8988T (cell line): ENCODE data around the gene SERPIND1.
A peak's percentile ranks its signal among the peaks of the same experiment; 100 is the strongest.
"Not testable (repeated sequence)": the region's sequence is repeated elsewhere in the genome, so short reads cannot be mapped to it uniquely, and the experiment has no call there.

ENCODE experiments used
- DNase-seq: peaks from one replicate; pipeline ENCODE4 v3.0.0; 2011

SERPIND1 gene

DNA sequence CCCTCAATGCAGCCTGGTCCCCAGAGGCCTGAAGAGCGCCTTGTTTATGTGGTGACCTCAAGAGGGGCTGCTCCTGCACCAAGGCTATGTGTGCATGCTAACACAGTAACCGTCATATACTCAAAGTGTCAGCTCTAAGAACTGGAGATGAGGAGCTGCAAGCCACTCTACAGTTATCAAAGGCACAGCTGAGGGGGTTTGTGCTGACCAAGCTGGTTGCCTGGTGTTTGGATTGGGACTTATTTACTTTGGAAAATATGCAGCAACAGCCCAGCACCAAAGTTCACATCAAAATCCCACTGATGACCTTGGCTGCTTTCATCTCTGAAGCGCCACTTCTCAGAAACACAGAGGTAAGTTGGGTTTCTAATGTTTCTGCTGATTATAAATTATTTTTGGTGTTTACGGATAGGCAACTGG, at the start of gene SERPIND1:
SERPIND1 (plus strand) TSS at position 321 of the 420 bp plus-strand sequence. CDS start 5,200 bp downstream, outside the sequence.
- no peak for DNase-seq

DNA sequence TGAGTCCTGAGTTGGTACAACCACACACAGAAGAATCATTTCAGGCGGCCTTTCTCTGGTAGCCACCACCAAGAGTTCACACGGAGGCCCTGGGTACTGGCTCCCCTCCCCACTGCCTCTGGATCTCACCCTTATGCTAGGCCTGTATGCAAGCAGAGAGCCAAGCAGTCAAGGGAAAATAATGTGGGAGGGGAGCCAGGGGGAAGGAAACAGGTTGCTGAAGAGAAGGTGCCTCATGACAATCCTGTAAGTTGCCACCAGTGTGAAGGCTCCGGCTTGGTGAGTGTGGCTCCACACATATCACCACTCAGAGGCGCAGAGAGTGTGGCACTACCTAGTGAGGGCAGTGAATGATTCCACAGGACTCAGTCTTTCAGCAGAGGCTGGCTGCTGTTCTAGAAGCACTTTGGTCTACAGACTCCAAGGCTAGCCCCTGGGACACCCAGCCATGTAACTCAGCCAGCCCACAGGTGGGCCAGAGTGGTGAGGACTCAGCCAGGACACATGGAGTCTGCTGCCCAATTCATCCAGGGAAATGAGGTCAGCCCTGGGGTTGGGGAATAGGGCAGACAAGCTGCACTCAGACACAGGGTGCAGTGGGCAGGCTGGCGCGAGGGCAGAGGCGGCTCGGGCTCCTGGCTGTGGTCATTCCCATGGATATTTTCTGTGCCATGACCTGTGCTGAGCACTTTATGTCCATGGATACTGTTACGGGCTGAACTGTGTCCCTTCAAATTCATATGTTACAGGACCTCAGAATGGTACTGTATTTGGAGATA, 49.0 kb upstream of the SERPIND1 start:
- no peak for DNase-seq

DNA sequence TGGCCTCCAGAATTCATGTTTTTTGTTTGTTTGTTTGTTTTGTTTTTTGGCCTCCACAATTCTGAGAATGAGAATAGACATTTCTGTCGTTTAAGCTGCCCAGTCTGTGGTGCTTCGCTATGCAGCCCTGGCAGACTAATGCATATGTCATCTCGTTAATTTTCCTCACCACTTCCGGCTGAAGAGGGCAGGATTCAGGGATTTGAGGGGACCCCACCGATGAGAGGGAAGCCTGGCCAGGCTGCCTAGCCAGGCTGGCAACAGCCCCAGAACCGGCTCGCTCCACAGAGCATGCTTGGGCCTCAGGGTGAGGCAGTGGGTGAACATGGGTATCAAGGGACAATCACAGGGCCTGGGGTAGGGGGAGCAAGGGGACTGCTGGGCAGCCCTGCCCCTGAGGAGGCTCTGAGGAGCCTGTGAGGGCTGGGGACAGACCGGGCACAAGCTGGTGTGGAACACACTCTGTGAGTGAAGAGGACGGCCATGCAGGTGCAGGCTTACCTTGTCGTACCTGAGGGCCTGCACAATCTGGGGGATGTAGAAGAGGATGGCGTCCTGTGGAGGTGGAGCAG, 47.8 kb upstream of the SERPIND1 start:
- no peak for DNase-seq

DNA sequence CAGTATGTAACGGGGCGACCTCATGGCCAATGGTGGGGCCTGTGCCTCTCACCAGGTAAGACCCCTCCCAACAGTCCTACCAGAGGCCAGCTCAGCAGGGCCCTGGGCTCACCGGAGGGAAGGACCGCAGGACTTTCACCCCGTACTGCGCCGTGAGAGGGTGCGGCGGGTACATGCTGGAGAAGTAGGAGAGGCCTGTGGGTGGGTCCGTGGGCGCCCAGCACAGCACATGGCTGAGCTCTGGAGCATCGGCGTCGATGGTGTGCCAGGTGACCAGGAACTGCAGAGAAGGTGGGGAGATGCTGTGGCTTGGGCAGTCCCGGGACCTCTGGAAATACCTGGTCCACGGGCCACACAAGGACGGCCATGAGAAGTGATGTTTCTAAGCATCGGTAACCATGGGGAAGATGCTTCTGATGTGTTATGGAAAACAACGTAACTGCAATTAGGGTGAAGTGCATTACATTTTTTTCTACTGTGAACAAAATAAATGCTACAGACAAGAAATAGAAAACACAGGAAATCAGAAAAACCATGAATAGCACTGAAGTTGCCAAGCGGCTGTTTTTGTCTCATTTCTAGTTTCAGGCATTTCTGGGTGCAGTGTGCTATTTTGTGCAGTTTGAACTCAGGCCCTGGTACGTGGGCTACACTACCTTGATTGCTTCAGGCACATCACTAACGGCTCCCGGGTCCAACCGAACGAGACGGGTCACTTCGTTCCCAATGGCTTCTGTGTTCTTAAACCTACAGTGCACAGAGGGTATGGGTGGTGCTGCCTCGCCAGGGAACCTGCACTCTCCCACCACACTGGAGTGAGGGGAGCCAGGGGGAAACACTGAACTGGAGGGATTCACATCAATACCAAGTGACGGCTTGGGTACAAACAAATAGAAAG, 46.5 kb upstream of the SERPIND1 start:
- DNase-seq = no peak

DNA sequence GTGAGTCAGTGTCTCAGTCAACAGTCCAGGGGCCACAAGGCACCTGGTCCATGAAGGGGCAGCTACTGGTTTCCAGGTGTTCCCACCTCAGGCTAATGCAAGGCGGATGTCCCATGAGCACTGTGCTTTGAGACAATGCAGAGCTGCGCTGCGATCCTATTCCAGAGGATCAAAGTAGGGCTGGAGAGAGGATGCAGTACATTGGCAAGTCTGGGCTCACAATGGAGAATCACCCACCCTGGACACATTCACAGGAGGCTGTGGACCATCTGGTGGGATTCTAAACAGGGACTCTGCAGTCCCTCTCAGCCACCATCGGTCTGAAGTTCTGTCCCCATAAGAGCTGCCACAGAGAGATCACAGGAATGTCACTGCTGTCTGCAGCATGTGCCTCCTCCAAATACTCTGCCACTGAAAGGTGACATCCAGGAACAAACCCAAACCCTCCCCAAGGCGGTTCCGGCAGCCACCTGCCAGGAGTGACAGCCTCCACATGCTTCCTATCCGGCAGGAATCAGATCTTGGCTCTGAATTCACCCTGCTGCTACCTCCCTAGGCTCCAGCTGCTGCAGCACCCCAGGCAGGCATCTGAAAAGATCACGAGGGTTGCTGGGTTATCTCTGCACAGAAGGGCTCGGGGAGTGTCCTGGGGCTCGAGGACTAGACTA, 45.3 kb upstream of the SERPIND1 start:
- no peak for DNase-seq

GRCh38 chr22:20729194-20729593, 44.7 kb upstream of the SERPIND1 start:
- no peak for DNase-seq

GRCh38 chr22:20732431-20732830, 41.5 kb upstream of the SERPIND1 start:
- not testable (repeated sequence) for DNase-seq

DNA sequence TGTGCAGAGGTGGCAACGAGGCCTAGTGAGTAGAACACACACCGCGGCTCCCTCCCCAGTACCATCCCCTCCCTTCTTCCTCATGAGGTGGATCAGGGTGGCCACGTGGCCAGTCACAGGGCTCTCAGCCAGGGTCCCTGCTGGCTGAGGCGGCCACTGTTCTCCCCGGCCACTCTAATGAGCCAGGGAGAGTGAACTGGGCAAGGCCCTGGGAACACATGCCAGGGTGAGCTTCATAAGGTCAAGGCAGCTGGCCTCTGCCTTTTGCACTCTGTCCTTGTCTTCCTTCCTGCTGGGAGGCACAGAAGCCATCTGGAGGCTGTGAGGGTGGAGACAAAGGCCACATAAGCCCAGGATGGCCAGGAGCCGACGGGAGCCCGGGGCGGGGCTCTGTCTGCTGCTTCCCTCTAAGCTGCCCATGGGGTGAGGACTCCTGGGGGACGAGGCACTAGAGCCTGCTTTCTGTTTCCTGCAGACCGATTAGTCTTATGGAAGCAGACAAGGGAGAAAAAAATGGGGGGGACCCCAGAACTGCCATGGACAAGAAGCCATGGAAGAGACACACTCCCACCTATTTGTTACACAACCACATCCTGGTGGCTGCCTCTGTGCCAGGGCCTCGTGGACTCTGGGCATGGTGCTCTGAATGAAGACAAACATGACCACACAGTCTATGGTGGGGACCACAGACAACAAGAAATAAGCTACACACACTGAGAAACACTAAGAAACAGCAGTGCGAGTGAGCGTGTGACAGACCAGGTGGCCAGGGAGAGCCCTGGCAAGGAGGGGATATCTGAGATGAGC, 38.4 kb upstream of the SERPIND1 start:
- DNase-seq = not testable (repeated sequence)

- not testable (repeated sequence) for DNase-seq
Observed at GRCh38 chr22:20736891-20737290, 37.0 kb upstream of the SERPIND1 start.

DNA sequence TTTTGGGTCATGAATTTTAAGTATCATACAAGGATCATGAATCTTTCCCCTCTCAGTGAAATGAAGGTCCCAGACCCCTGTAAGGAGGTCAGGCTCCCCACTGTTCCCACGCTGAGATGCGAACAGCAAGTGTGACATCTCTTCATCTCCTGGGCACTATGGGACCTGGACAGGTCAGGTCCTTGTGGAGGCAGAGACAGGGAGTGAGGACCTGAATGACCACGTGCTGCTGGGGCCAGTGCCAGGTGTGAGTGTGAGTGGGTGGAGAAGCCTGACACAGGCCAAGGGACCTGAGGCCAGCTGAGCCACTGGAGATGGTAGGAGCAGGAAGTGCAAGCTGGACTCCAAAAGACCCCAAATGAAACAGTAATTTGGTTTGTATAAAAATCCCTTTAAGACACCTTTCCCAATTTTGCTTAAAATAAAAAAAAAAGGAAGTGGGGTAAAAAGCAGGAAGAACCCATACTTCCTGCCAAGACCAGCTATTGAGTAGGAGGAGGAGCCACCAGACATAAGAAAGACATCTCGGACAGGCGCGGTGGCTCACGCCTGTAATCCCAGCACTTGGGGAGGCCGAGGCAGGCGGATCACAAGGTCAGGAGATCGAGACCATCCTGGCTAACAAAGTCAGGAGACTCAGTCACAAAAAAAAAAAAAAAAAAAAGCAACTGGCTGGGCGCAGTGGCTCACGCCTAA, 35.4 kb upstream of the SERPIND1 start:
- DNase-seq = no peak

DNA sequence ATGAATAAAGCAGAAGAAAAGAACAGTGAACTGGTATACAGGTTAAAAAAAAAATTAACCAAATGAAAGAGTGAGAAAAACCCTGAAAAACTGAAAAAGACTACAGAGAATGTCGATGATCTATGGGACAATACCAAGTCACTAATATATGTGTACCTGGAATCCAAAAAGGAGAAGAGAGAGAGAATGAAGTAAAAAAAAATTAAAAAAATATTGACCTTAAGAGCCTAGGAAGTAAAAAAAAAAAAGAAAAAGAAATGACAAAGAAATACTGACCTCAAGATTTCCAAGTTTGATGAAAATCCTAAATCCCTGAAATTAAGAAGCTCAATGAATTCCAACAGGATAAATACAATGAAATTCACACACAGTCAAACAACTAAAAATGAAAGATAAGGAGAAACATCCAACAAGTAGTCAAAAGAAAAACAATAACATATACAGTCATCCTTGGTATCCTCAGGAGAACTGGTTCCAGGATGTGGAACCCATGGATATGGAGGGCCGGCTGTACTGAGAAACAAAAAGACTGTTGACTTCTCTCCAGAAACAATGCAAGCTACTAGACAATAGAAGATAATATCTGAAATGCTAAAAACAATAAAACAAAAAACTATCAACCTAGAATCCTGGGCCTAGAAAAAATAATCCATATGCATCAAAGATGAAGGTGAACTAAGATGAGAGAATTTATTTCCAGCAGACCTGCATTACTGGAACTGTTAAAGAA, 33.5 kb upstream of the SERPIND1 start:
- no peak for DNase-seq

DNA sequence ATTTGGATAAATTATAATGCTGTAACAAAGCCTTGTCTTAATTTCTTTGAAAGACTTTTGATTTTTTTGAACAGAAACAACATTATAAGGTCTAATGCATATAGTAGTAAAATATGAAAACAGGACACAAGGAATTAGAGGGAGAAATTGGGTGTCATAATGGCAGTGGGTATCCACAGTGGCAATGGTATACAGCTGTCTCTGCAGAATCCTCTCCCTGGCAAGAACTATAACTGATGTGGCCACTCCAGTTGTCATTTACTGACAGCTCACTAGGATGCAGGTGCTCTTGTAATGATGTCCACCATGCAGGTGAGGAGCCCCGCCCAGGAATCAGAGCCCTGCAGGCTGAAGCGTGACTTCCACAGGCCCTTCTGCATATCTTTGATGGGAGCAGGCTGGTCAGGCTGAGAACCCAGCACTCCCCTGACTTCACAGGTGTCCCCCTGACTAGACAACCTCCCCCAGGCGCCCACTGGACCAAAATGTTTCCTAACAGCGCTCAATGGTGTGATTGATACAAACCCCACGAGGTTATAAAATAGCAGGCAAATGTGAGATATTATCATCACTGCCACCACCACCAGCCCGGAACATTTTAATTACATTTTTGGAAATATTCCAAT, 32.8 kb upstream of the SERPIND1 start:
- no peak for DNase-seq

DNA sequence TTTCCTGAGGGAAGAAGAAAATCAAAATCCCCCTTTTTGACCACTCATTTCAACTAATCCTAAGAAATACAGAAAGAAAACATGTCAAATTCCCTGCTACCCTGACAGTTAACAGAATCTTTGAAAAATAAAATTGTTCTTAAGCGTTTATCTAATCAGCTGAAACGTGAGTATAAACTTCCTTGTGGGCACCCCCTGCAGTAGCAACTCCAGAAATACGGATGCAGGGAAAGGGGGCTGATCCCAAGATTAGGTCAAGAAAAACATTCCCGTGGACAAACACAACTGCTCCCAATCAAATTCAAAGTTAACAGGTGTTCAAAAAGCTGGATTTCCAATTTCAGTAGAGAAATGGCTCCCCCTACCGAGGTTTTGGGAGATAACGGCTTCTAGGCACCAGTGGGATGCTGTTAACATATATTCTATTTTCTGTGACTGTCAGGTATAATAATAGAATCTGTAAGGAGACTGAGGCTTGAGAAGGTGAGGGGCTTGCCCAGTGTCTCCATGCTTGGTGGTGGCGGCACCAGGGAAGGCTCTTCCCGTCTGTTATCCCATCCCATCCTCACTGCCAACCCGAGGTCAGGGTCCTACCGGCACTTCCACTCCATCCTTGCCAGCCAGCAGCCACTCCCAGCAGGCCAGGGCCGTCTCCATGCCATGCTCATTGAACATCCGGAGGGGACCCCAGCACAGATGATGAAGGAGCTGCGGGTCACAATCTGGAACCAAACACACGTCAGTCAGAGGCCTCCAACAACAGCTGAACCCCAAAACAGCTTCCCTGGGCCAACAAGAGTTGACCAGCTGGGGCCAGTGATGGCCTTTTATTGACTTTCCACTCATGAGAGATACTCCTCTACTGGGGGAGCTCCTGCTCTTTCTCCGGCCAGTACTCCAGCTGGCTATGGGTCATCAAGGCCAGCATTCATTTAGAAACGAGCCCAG, 32.0 kb upstream of the SERPIND1 start:
- DNase-seq = peak; percentile 39

DNA sequence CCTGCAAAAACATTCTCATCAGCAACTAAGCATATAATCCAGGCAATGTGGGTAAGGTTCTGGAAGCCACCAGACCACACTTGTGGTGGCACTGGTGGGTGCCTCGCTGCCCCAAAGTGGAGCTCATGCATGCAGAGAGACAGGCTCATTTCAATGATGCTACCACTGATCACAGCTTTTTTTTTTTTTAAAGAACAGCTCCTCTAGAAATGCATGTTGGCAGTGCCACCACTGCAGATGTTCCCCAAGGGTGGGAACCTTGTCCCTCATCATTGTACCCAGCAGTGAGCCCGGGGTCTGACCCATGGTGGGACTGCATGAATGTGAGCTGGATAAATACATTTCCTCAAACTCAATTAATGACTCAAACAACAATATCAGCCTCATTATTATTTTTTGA, 31.1 kb upstream of the SERPIND1 start:
- no peak for DNase-seq

DNA sequence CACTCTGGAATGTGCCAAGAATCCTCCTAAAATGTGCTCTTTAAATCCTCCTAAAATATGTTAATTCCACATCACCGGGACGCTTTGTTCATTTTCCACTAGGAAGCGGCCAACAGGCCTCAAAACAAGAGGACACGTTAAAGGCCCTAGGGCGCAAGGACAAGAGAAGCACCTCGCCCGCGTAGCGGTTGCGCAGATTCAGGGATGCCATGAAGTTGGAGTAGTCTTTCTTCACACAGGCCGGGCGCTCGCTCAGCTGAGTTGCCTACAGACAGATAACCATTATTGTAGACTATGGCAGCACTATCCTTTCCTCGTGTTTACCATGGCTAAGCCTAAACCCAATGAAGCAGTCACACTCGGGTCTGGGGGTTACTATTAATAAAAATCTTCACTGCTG, 29.5 kb upstream of the SERPIND1 start:
- no peak for DNase-seq

DNA sequence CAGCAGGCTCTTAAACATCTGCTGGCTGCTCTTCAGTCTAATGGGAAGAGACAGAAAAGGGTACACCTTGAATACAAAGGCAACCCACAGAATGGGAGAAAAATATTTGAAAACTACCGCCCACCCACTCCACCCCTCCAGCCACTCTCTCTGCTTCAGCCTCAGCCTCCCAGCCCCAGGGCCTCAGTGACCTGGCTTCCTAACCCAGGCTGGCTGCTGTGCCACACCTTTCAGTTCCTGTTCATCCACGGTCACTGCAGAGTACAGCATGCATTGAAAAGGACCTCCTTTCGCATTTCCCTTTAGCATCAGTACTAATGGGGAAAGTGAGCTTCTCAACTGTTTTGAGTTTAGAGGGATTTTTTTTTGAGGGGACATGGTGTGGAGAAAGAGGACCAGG, 28.8 kb upstream of the SERPIND1 start:
- no peak for DNase-seq

GRCh38 chr22:20746431-20747189, 27.3 kb upstream of the SERPIND1 start:
- DNase-seq = no peak

DNA sequence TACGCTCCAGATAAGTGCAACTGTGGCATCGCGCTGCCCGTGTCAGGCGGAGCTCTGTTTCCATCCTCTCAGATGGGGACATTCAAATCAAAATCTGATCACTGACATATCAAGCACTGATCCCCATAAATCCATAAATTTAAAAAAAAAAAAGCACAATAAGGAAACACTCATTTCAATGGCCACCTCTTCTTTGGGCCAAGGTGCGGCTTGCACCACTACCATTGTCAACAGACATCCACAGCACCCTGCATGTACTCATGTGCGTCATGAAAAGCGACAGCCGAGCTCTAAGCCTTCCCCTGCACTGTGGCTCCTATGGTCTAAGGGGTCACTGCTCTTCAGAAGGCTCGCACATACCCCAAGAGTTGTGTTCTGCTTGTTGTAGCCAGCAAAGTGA, 26.7 kb upstream of the SERPIND1 start:
- DNase-seq = no peak
